ENCODE measurements around the gene C6orf120. TPM values are rescaled to one million over a fixed set of nuclear protein-coding genes. Genes with fewer than 3 reads are reported as not detected.

Gene C6orf120
- total and polyA plus RNA-seq, 2 of the 13 experiments (the other 11 are each of a cell fraction or from before 2014, with no cell fraction given): 21.7 to 29.9 TPM

GRCh38 chr6:169722362-169723199 lies 20.7 kb downstream of the C6orf120 start (continued):
- TF ChIP-seq ASH2L (IDR thresholded peaks at IDR 0.05; ENCODE audit: insufficient read length, low read depth, low read length) (peak; percentile 53), NFE2 (CRISPR knock-in tag; IDR thresholded peaks at IDR 0.05) (no peak), SIN3B (IDR thresholded peaks at IDR 0.05; ENCODE audit: low read length) (no peak), SOX6 (IDR thresholded peaks at IDR 0.05) (no peak), SOX6 (CRISPR knock-in tag; IDR thresholded peaks at IDR 0.05) (peak; percentile 44; the same call in 1 of the 2 replicates), SMAD9 (CRISPR knock-in tag; IDR thresholded peaks at IDR 0.05) (no peak), DZIP1 (CRISPR knock-in tag; IDR thresholded peaks at IDR 0.05) (peak; percentile 53; the same call in 1 of the 2 replicates), SNAPC2 (CRISPR knock-in tag; IDR thresholded peaks at IDR 0.05) (no peak), ZNF652 (CRISPR knock-in tag; IDR thresholded peaks at IDR 0.05; ENCODE audit: borderline replicate concordance, low read depth) (no peak), ZBTB39 (CRISPR knock-in tag; IDR thresholded peaks at IDR 0.05) (no peak), KDM5B (CRISPR knock-in tag; IDR thresholded peaks at IDR 0.05; ENCODE audit: borderline replicate concordance) (peak; percentile 63; the same call in 1 of the 2 replicates), SRSF1 (optimal IDR thresholded peaks at IDR 0.05; ENCODE audit: low read depth, low read length) (no peak), ZNF264 (CRISPR knock-in tag; IDR thresholded peaks at IDR 0.05) (no peak), TFDP2 (CRISPR knock-in tag; IDR thresholded peaks at IDR 0.05) (no peak), THRA (CRISPR knock-in tag; IDR thresholded peaks at IDR 0.05; ENCODE audit: borderline replicate concordance) (no peak), YEATS2 (CRISPR knock-in tag; IDR thresholded peaks at IDR 0.05; ENCODE audit: borderline replicate concordance) (no peak), FOXA3 (CRISPR knock-in tag; IDR thresholded peaks at IDR 0.05) (0 out of 2 replicates have a peak, but pooled peaks have one; percentile 8), RFXAP (CRISPR knock-in tag; IDR thresholded peaks at IDR 0.05; ENCODE audit: borderline replicate concordance) (no peak), ZBTB2 (CRISPR knock-in tag; IDR thresholded peaks at IDR 0.05; ENCODE audit: low read depth) (no peak), ZNF414 (CRISPR knock-in tag; IDR thresholded peaks at IDR 0.05) (peak; percentile 87)
